ENCODE results near the gene GGTLC2.
"Not testable (repeated sequence)": the region's sequence is repeated elsewhere in the genome, so short reads cannot be mapped to it uniquely, and the experiment has no call there.

GGTLC2 gene

GRCh38 chr22:22618923-22619322 is 25.5 kb upstream of the GGTLC2 start:
- Histone ChIP-seq H3K9ac (ENCODE audit: low read length) (no peak overlapping the region), H3K4me3 (ENCODE audit: insufficient read depth, low read length, poor library complexity, severe bottlenecking) (no peak overlapping the region), H4K20me1 (ENCODE audit: low read depth, low read length) (no peaks in the 10 kb centered on the region), H3K27me3 (ENCODE audit: low read length) (no peaks in the 10 kb centered on the region), H3K9me2 (replicated peaks; ENCODE audit: insufficient read depth, low read length) (no peaks in the 10 kb centered on the region), H3K4me2 (ENCODE audit: low read depth, low read length, poor library complexity, severe bottlenecking) (no peak overlapping the region), H3K27ac (ENCODE audit: low read depth, low read length) (no peak overlapping the region), H3K79me2 (ENCODE audit: insufficient read depth, low read length) (no peaks in the 10 kb centered on the region), H3K36me3 (ENCODE audit: low read length) (no peaks in the 10 kb centered on the region), H3K9me3 (ENCODE audit: insufficient read depth, low read length) (no peaks in the 10 kb centered on the region), H2AFZ (ENCODE audit: low read depth, low read length, severe bottlenecking) (no peak overlapping the region), H3F3A (ENCODE audit: insufficient read depth) (no peaks in the 10 kb centered on the region)
- no peak for TF ChIP-seq EZH2phosphoT487 (conservative IDR thresholded peaks at IDR 0.05; ENCODE audit: low read length)
- no peak for TF ChIP-seq CTCF (IDR thresholded peaks at IDR 0.05; ENCODE audit: insufficient read depth, low read length, poor library complexity, severe bottlenecking)

DNA sequence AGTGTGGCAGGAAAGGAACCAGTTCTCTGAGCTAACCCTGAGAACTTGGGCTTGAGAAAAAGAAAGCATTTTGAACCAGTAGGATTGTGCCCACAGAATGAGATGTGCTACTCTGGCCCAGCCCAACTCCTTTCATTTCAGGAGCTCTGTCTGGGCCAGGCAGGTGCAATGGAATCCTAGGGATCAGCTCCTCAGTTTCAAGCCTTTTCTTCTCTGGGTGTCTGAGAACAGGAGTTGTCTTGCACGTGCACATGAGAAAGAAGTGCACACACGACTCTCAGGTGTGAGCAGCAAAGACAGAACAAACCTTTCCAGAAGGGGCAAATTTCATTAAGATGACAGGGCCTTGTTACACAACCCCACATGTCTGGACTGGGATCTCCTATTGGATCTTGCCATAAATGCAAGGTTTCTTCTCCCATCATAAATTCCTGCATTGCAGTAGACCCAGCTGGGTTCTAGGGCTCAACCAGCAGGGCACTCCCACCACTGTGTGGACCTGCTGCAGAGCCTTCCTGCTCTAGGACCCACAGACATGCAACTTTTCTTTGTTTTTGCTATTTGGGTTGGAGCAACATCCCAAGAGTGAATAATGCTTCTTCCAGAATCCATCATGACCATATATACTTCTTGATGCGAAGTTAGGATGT is 24.5 kb upstream of the GGTLC2 start:
- Histone ChIP-seq H3K9ac (ENCODE audit: low read length) (no peak overlapping the region), H3K9me3 (ENCODE audit: insufficient read depth, low read length) (no peaks in the 10 kb centered on the region), H3K27me3 (ENCODE audit: low read length) (no peaks in the 10 kb centered on the region), H4K20me1 (ENCODE audit: low read depth, low read length) (no peaks in the 10 kb centered on the region), H3K4me3 (ENCODE audit: insufficient read depth, low read length, poor library complexity, severe bottlenecking) (no peak overlapping the region), H3F3A (ENCODE audit: insufficient read depth) (no peaks in the 10 kb centered on the region), H3K79me2 (ENCODE audit: insufficient read depth, low read length) (no peaks in the 10 kb centered on the region), H3K9me2 (replicated peaks; ENCODE audit: insufficient read depth, low read length) (no peaks in the 10 kb centered on the region), H2AFZ (ENCODE audit: low read depth, low read length, severe bottlenecking) (no peak overlapping the region), H3K4me2 (ENCODE audit: low read depth, low read length, poor library complexity, severe bottlenecking) (no peak overlapping the region), H3K36me3 (ENCODE audit: low read length) (no peaks in the 10 kb centered on the region), H3K27ac (ENCODE audit: low read depth, low read length) (no peak overlapping the region)
- no peak for TF ChIP-seq CTCF (IDR thresholded peaks at IDR 0.05; ENCODE audit: insufficient read depth, low read length, poor library complexity, severe bottlenecking)
- TF ChIP-seq EZH2phosphoT487 (conservative IDR thresholded peaks at IDR 0.05; ENCODE audit: low read length): no peak

GRCh38 chr22:22628546-22629495 is 15.6 kb upstream of the GGTLC2 start:
- H3K9me3 ChIP-seq (ENCODE audit: insufficient read depth, low read length); H3K36me3 ChIP-seq (ENCODE audit: low read length); H3K9ac ChIP-seq (ENCODE audit: low read length); H4K20me1 ChIP-seq (ENCODE audit: low read depth, low read length); H3K27ac ChIP-seq (ENCODE audit: low read depth, low read length); H3K4me3 ChIP-seq (ENCODE audit: insufficient read depth, low read length, poor library complexity, severe bottlenecking); H3K9me2 ChIP-seq (replicated peaks; ENCODE audit: insufficient read depth, low read length); H3F3A ChIP-seq (ENCODE audit: insufficient read depth); H3K4me2 ChIP-seq (ENCODE audit: low read depth, low read length, poor library complexity, severe bottlenecking); H2AFZ ChIP-seq (ENCODE audit: low read depth, low read length, severe bottlenecking); H3K79me2 ChIP-seq (ENCODE audit: insufficient read depth, low read length); H3K27me3 ChIP-seq (ENCODE audit: low read length): not testable (repeated sequence)

DNA sequence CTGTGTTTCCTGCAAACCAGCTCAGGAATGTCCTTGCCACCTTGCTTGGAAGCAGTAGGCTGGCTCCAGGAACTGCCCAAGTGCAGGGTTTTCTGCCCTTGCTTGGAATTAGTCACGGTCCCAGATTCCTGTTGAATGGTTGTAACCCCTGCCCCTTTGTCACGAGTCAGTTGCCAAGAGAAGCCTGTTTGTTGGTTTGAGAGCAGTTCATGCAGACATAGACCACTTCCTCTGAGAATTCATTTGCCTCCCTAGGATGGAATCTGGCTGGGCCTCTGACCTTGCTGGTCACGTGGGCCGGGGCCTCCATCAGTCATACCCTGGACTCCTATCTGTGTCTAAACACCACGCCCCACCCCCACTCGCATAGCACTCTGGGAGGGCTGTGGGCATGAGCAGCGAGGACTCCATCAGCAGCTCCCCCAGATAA is 13.2 kb upstream of the GGTLC2 start:
- H3K9me3 ChIP-seq (ENCODE audit: insufficient read depth, low read length); H3K27ac ChIP-seq (ENCODE audit: low read depth, low read length); H2AFZ ChIP-seq (ENCODE audit: low read depth, low read length, severe bottlenecking); H3K79me2 ChIP-seq (ENCODE audit: insufficient read depth, low read length); H3F3A ChIP-seq (ENCODE audit: insufficient read depth); H3K4me3 ChIP-seq (ENCODE audit: insufficient read depth, low read length, poor library complexity, severe bottlenecking); H3K36me3 ChIP-seq (ENCODE audit: low read length); H3K9ac ChIP-seq (ENCODE audit: low read length); H3K27me3 ChIP-seq (ENCODE audit: low read length); H4K20me1 ChIP-seq (ENCODE audit: low read depth, low read length); H3K4me2 ChIP-seq (ENCODE audit: low read depth, low read length, poor library complexity, severe bottlenecking); H3K9me2 ChIP-seq (replicated peaks; ENCODE audit: insufficient read depth, low read length): not testable (repeated sequence)

DNA sequence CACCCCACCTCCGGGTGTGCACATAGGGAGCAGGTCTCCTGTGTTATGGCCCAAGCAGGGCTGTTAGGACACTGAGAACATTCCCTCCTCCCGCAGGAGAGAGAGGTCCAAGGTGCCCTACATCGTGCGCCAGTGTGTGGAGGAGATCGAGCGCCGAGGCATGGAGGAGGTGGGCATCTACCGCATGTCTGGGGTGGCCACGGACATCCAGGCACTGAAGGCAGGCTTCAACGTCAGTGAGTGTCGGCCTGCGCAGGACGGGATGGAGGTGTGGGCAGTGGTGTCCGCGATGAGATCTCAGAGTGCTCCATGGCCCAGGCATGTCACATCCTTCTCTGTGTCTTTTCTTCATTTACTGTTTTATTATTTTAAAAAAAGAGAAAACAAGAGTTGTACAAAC is 12.2 kb upstream of the GGTLC2 start:
- H3K9ac ChIP-seq (ENCODE audit: low read length); H3K27ac ChIP-seq (ENCODE audit: low read depth, low read length); H3K9me3 ChIP-seq (ENCODE audit: insufficient read depth, low read length); H3K36me3 ChIP-seq (ENCODE audit: low read length); H3K27me3 ChIP-seq (ENCODE audit: low read length); H3K9me2 ChIP-seq (replicated peaks; ENCODE audit: insufficient read depth, low read length); H2AFZ ChIP-seq (ENCODE audit: low read depth, low read length, severe bottlenecking); H3K4me2 ChIP-seq (ENCODE audit: low read depth, low read length, poor library complexity, severe bottlenecking); H4K20me1 ChIP-seq (ENCODE audit: low read depth, low read length); H3F3A ChIP-seq (ENCODE audit: insufficient read depth); H3K4me3 ChIP-seq (ENCODE audit: insufficient read depth, low read length, poor library complexity, severe bottlenecking); H3K79me2 ChIP-seq (ENCODE audit: insufficient read depth, low read length): not testable (repeated sequence)

GRCh38 chr22:22633533-22633932 is 10.9 kb upstream of the GGTLC2 start:
- H3K27ac ChIP-seq (ENCODE audit: low read depth, low read length); H3F3A ChIP-seq (ENCODE audit: insufficient read depth); H4K20me1 ChIP-seq (ENCODE audit: low read depth, low read length); H3K9me3 ChIP-seq (ENCODE audit: insufficient read depth, low read length); H3K4me2 ChIP-seq (ENCODE audit: low read depth, low read length, poor library complexity, severe bottlenecking); H3K36me3 ChIP-seq (ENCODE audit: low read length); H3K27me3 ChIP-seq (ENCODE audit: low read length); H3K9me2 ChIP-seq (replicated peaks; ENCODE audit: insufficient read depth, low read length); H3K4me3 ChIP-seq (ENCODE audit: insufficient read depth, low read length, poor library complexity, severe bottlenecking); H3K9ac ChIP-seq (ENCODE audit: low read length); H2AFZ ChIP-seq (ENCODE audit: low read depth, low read length, severe bottlenecking); H3K79me2 ChIP-seq (ENCODE audit: insufficient read depth, low read length): not testable (repeated sequence)

Measured in SU-DHL-6 (cell line).